ENCODE results near the gene OR52B2. TPM values are rescaled to one million over a fixed set of nuclear protein-coding genes. Genes with fewer than 3 reads are reported as not detected.

OR52B2 gene
- total RNA-seq, 1 experiment from 2014 or later, result not detected

DNA sequence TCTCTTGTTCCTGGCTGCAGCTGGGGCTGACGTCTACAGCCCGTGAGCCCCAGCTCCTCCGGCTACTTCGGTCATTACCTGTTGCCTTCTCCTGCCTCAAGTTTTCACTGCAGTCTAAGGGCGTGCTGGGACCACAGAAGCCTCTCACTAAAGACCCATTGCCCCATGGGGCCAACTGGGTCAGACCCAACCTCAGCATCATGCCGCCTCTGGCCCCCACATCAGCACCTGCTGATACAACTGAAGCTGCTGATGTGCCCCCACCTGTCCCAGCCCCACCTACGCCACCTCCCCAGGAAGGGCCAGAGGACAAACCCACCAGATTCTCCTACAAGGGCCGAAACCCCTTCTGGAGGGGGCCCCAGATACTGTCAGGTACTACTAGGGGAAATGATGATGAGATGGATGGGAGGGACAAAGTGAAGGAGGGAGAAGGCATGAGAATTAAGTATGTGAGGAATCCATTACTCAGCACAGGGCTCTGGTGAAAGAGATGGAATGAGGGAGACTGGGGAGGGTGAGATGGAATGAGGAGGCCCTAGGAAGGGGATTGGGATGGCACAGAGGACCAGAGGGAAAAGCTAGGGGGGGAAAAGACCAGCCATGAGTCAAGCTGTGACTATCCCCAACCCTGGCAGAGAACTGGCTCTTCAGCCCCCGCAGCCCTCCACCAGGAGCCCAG lies 40.3 kb upstream of the OR52B2 start:
- no peak overlapping the region; a peak in 1 of 7 replicates for H3K27ac Mint-ChIP-seq
- H3K9me3 ChIP-seq (ENCODE audit: control insufficient read depth, low read depth, low read length), result no peaks in the 10 kb centered on the region
- no peaks in the 10 kb centered on the region for H3K27me3 ChIP-seq (ENCODE audit: insufficient read depth, low read length)
- H4K20me1 ChIP-seq (ENCODE audit: control insufficient read depth, insufficient read depth, insufficient read length), result no peaks in the 10 kb centered on the region
- H3K4me3 Mint-ChIP-seq, result no peak overlapping the region
- H3K56ac ChIP-seq (ENCODE audit: insufficient read length, low read depth, low read length), result no peak overlapping the region
- H4K8ac ChIP-seq (replicated peaks; ENCODE audit: insufficient read length, low read depth, low read length), result no peak overlapping the region
- no peak overlapping the region for H3K23ac ChIP-seq (ENCODE audit: insufficient read length, low read depth, low read length)
- no peak overlapping the region for H2BK15ac ChIP-seq (ENCODE audit: low read depth, low read length)
- no peaks in the 10 kb centered on the region for H3K27me3 Mint-ChIP-seq (ENCODE audit: low read depth)
- no peak overlapping the region for H2BK120ac ChIP-seq (ENCODE audit: low read depth, low read length, poor library complexity, severe bottlenecking)
- no peak overlapping the region for H3K4ac ChIP-seq (ENCODE audit: low read depth, low read length)
- H2AK5ac ChIP-seq (ENCODE audit: insufficient read length, low read length), result no peak overlapping the region
- no peak for DNase-seq
- no peaks in the 10 kb centered on the region for H3K23me2 ChIP-seq (ENCODE audit: insufficient read length, low read depth, low read length, poor library complexity, severe bottlenecking)
- WGBS (ENCODE audit: extremely low coverage, insufficient read length, low lambda C conversion rate), result no CpG with 5 or more reads among the region's 9 CpGs
- no peak overlapping the region for H3T11ph ChIP-seq (ENCODE audit: low read length)
- H3K9me3 Mint-ChIP-seq, result no peaks in the 10 kb centered on the region
- no peak overlapping the region for H2BK5ac ChIP-seq (ENCODE audit: insufficient read length, low read length)
- no peaks in the 10 kb centered on the region for H3K4me1 ChIP-seq (ENCODE audit: insufficient read depth, low read length)
- no peak overlapping the region for H4K5ac ChIP-seq (ENCODE audit: insufficient read length, low read depth, low read length)
- H3K4me2 ChIP-seq (ENCODE audit: insufficient read depth, insufficient read length, low read length), result no peak overlapping the region
- no peak for TF ChIP-seq CTCF (conservative IDR thresholded peaks at IDR 0.05)
- H3K4me1 Mint-ChIP-seq, result no peaks in the 10 kb centered on the region
- no peak overlapping the region for H3K27ac ChIP-seq (ENCODE audit: insufficient read length, low read depth, low read length)
- no peak overlapping the region for H2BK12ac ChIP-seq (ENCODE audit: insufficient read length, low read depth, low read length)
- H3K14ac ChIP-seq (ENCODE audit: insufficient read depth, low read length), result no peak overlapping the region
- no peak overlapping the region for H2BK20ac ChIP-seq (ENCODE audit: low read depth, low read length, poor library complexity, severe bottlenecking)
- H3K18ac ChIP-seq (ENCODE audit: insufficient read length, low read depth, low read length), result no peak overlapping the region
- H3K79me1 ChIP-seq (ENCODE audit: insufficient read depth, low read depth, low read length, poor library complexity, severe bottlenecking), result no peaks in the 10 kb centered on the region
- no peak overlapping the region for H4K91ac ChIP-seq (ENCODE audit: insufficient read length, low read depth, low read length)
- H2AFZ ChIP-seq (ENCODE audit: low read length), result no peak overlapping the region
- H3K79me2 ChIP-seq (ENCODE audit: insufficient read depth, low read length), result no peaks in the 10 kb centered on the region
- H3K36me3 Mint-ChIP-seq (ENCODE audit: insufficient read depth in 1 of 3, low read depth in 3 of 3), result peaks cover 5 to 32% (median 20%) of the 10 kb centered on the region in 3 experiments; a peak in 4 of 7 replicates
- H3K9ac ChIP-seq (ENCODE audit: extremely low read depth, insufficient read length, low read length), result no peak overlapping the region
